Ectodermal cell (in vitro differentiated cells): Measurements from ENCODE around the gene EMC9.

Experiments
- H3K27ac ChIP-seq: 2 replicates; pipeline ENCODE4 v1.7.0; 2013; ENCODE audit warnings: mild to moderate bottlenecking, low read depth, low read length; ENCODE audit not compliant: insufficient read depth, poor library complexity, severe bottlenecking
- H3K27me3 ChIP-seq: 2 replicates; pipeline ENCODE4 v1.7.0; 2013; ENCODE audit warnings: mild to moderate bottlenecking, low read length; ENCODE audit not compliant: insufficient read depth, control insufficient read depth, poor library complexity, severe bottlenecking
- H3K36me3 ChIP-seq: one replicate; pipeline ENCODE4 v1.7.0; 2013; ENCODE audit warnings: low read length; ENCODE audit not compliant: control insufficient read depth, insufficient read depth
- H3K4me1 ChIP-seq: one replicate; pipeline ENCODE4 v1.7.0; 2013; ENCODE audit warnings: low read length; ENCODE audit not compliant: control insufficient read depth, insufficient read depth
- H3K4me3 ChIP-seq: 2 replicates; pipeline ENCODE4 v1.7.0; 2013; ENCODE audit warnings: low read depth, low read length, control low read depth; ENCODE audit not compliant: insufficient read depth
- H3K9me3 ChIP-seq: 2 replicates; pipeline ENCODE4 v1.7.0; 2013; ENCODE audit warnings: mild to moderate bottlenecking, low read length, moderate library complexity; ENCODE audit not compliant: control insufficient read depth
- WGBS, 2 experiments: methylation state at CpG; one replicate each; pipeline ENCODE4 v1.1.7; 2013; ENCODE audit warnings: missing lambda C conversion rate in 2 of 2; 5-methylcytosine and 5-hydroxymethylcytosine counted together

EMC9 gene

DNA sequence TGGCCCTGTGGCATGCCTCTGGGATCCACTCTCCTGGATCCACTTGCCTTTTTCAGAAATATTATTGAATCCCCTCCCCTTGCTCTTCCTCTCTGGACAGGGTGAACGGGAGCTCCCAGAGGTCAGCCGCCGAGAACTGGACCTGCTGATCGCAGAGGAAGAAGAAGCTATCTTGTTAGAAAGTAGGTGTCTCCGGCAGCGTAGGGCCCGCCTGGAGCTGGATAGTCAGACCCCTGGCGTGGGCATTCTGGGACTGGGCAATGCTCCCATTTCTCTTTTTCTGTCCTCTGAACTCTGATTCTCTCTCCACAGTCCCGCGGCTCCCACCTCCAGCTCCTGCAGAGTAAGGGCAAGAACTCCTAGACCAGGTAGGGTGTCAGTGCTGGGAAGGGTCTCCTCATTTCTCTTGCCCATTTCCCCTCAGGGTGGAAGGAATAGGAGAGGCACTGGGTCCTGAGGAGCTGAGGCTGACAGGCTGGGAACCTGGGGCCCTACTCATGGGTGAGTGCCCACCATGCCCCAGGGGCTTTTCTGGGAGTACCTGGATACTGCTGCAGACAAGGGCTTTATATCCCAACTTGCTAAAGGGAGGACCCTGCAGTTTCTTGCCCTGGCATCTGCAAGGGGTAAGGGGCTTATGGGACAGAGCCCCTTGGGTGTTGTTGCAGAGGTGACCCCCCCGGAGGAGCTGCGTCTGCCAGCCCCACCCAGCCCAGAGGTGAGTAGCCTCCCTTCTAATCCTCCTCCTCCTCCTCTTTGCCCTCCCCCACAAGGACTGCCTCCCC, 35.8 kb upstream of the EMC9 start:
- Histone ChIP-seq H3K36me3 (peaks cover 21% of the 10 kb centered on the region), H3K27ac (no peak overlapping the region), H3K9me3 (no peaks in the 10 kb centered on the region), H3K4me3 (no peak overlapping the region), H3K27me3 (no peaks in the 10 kb centered on the region), H3K4me1 (peaks cover 6% of the 10 kb centered on the region)
- 89 to 94% methylated on average over 12 of the region's 12 CpGs for WGBS, 2 experiments

DNA sequence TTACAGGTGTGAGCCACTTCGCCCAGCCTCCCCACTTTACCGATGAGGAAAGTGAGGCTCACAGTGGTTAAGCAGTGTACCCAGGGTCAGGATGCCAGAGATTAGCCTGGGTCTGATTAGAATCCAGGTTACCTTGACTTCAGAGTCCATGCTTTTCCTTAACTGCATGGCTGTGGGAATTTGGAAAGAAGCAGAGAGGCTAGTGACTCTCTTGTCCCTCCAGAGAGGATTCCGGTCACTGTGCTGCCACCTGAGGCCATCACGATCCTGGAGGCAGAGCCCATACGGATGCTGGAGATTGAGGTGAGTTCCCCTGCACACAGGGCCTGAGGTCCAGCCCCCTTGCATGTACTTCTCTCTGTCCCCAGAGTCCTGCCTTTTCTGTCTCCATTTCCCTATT, 35.2 kb upstream of the EMC9 start:
- WGBS, 2 experiments: 93 to 94% methylated on average over 5 of the region's 5 CpGs
- Histone ChIP-seq H3K4me3 (no peak overlapping the region), H3K27me3 (no peaks in the 10 kb centered on the region), H3K27ac (no peak overlapping the region), H3K9me3 (no peaks in the 10 kb centered on the region), H3K36me3 (peaks cover 19% of the 10 kb centered on the region), H3K4me1 (peaks cover 6% of the 10 kb centered on the region)

DNA sequence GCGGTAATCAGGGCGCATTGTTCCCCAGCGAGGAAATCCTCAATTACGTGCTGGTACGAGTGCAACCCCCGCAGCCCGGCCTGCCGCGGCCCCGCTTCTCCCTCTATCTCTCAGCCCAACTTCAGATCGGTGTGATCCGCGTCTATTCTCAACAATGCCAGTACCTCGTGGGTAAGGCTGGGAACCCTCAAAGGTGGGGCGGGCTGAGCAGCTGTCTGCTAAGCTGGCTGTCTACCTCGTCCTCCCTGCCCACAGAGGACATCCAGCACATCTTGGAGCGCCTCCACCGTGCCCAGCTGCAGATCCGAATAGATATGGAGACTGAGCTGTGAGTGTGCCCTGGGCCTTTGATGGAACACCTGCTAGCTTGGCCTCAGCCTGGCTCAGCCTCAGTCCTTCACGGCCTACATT, 31.5 kb upstream of the EMC9 start:
- Histone ChIP-seq H3K27ac (no peak overlapping the region), H3K4me3 (peak overlapping the region; percentile 60), H3K36me3 (peaks cover 2% of the 10 kb centered on the region), H3K27me3 (no peaks in the 10 kb centered on the region), H3K9me3 (no peaks in the 10 kb centered on the region), H3K4me1 (peaks cover 6% of the 10 kb centered on the region)
- WGBS, 2 experiments: 91 to 93% methylated on average over 20 of the region's 20 CpGs

DNA sequence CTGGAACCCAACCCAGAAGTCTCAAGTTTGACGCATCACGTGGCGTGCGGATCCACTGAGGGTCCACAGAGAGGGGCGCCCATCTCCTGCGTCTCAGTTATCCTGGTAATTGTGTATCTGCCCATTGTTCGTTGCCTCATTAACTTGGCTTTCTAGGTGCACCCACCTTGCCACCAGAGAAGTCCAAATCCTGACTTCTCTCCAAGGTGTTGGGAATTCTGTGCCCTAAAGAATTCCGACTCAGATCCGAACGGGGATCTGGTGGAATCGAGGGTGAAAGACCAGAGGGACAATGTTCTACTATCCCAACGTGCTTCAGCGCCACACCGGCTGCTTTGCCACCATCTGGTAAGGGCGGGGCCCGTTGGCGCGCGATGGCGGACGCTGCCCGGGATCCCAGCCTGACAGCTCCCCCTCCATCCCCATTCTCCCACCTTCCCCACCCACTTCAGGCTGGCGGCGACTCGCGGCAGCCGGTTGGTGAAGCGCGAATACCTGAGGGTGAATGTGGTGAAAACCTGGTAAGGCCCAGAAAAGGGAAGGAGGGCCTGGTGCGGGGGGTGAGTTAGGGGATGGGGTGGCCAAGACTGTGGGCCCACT, 31.0 kb upstream of the EMC9 start:
- WGBS, 2 experiments: 78 to 83% methylated on average over 30 of the region's 30 CpGs

DNA sequence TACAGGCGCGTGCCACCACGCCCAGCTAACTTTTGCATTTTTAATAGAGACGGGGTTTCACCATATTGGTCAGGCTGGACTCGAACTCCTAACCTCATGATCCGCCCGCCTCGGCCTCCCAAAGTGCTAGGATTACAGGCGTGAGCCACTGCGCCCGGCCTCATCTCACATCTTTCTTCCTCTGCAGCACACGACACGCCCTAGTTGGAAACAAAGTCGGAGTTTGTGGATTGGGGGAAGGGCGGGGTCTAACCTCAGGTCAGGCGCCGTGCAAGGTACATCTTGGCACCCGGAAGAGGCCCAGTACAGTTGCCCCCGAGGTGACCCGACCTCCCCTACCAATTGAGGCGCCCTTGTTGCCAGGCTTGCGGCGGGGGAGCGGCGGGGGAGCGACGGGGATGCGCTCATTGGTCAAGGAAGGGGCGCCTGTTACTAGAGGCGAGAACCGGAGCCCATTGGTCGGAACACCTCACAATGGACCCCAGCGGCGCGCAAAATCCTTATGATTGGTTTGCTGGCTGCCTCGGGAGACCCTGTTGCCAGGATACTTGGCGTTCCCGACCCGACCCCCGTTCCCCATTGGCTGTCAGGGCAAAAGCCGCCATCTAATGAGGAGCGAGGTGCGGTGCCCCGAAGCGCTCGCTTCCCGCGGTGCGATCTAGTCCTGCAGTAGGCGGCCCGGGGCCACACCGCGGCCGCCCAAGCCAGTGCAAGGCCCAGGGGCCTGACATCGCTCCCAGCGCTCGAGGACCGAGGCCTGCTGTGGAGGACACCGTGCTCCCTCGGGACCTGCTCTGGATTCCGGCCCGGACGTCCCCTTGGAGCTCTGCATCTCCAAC, 30.2 kb upstream of the EMC9 start, which contains the start of gene REC8:
Gene REC8 (plus strand): TSS at position 659 of the 839 bp plus-strand sequence. CDS start 473 bp downstream, outside the sequence.
- 27 to 31% methylated on average over 63 of the region's 63 CpGs for WGBS, 2 experiments
- Histone ChIP-seq H3K4me1 (peaks cover 6% of the 10 kb centered on the region), H3K9me3 (no peaks in the 10 kb centered on the region), H3K36me3 (no peaks in the 10 kb centered on the region), H3K27me3 (no peaks in the 10 kb centered on the region), H3K27ac (peak within 1 kb of the TSS; percentile 48), H3K4me3 (peak within 1 kb of the TSS; percentile 60)

More for the DNA sequence above, 31.0 kb upstream of the EMC9 start:
- Histone ChIP-seq H3K27ac (no peak overlapping the region), H3K4me1 (peaks cover 6% of the 10 kb centered on the region), H3K4me3 (peak overlapping the region; percentile 60), H3K27me3 (no peaks in the 10 kb centered on the region), H3K36me3 (no peaks in the 10 kb centered on the region), H3K9me3 (no peaks in the 10 kb centered on the region)

DNA sequence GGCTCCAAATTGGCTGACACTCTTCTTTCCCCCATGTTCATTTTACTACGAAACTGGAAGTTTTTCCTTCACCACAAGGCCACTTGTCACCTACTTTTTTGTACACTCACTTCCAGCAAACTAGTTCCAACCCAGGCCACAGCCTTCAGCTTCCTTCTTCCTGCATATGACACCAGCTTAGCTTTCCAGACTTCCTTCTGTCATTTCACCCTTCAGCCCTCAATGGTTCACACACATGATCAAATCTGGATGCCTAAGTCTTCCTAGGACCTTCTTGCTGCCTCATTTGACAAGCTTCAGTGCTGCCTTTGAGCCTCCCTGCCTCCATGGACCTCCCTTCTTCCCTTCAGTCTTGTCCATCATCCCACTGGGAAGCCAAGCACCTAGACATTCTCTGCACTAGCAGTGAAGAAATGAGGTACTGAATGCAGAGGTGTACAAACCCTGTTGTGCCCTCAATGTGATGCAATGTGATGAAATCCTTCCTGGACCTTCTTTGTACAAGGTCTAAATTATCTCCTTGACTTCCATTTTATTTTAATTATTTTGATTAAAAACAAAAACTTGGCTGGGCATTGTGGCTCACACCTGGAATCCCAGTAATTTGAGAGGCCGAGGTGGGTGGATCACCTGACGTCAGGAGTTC, 26.2 kb upstream of the EMC9 start:
- WGBS, 2 experiments: 93% methylated on average over 3 of the region's 3 CpGs
- H3K36me3 ChIP-seq: no peaks in the 10 kb centered on the region

DNA sequence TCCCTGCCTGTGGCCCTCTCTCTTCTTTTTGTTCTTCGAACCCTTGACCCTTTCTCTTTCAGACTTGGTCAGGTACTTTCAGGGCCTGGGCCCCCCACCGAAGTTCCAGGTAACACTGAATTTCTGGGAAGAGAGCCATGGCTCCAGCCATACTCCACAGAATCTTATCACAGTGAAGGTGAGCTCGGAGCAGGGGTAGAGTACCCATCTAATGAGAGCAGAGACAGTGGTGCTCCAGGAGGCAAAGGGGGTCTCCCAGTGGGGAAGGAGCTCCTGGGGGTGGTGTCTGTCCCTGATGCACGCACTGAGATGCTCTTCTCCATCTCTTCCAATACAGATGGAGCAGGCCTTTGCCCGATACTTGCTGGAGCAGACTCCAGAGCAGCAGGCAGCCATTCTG, 24.4 kb upstream of the EMC9 start:
- Histone ChIP-seq H3K27ac (no peak overlapping the region), H3K9me3 (no peaks in the 10 kb centered on the region), H3K27me3 (no peaks in the 10 kb centered on the region), H3K4me1 (no peaks in the 10 kb centered on the region), H3K36me3 (no peaks in the 10 kb centered on the region), H3K4me3 (no peak overlapping the region)
- 90 to 93% methylated on average over 5 of the region's 5 CpGs for WGBS, 2 experiments

More for the DNA sequence above, 26.2 kb upstream of the EMC9 start:
- no peak overlapping the region for H3K4me3 ChIP-seq
- H3K27ac ChIP-seq: no peak overlapping the region
- peaks cover 2% of the 10 kb centered on the region for H3K4me1 ChIP-seq
- no peaks in the 10 kb centered on the region for H3K9me3 ChIP-seq
- H3K27me3 ChIP-seq: no peaks in the 10 kb centered on the region

DNA sequence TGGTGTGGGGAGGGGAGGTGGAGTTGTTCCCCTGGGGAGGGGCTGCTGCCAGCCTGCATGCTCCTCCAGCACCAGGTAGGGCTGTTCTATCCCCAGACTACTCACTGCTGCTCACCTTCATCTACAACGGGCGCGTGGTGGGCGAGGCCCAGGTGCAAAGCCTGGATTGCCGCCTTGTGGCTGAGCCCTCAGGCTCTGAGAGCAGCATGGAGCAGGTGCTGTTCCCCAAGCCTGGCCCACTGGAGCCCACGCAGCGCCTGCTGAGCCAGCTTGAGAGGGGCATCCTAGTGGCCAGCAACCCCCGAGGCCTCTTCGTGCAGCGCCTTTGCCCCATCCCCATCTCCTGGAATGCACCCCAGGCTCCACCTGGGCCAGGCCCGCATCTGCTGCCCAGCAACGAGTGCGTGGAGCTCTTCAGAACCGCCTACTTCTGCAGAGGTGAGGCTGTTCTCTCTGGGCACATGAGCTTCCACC, 23.2 kb upstream of the EMC9 start:
- WGBS, 2 experiments: 93 to 95% methylated on average over 14 of the region's 14 CpGs
- H3K27me3 ChIP-seq: no peaks in the 10 kb centered on the region

DNA sequence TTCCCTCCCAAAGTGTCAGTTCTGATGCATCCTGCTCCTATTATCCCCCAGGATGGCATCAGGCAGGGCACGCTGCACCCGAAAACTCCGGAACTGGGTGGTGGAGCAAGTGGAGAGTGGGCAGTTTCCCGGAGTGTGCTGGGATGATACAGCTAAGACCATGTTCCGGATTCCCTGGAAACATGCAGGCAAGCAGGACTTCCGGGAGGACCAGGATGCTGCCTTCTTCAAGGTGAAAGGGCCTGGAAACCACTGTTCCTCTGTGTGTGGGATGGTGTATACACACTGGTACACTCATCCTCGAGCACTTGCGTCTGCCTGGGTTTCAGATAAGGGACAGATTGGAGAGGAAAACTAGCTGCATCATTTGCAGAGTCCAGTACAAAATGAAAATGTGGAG, 20.7 kb upstream of the EMC9 start:
- Histone ChIP-seq H3K4me1 (no peaks in the 10 kb centered on the region), H3K27ac (no peak overlapping the region), H3K9me3 (no peaks in the 10 kb centered on the region), H3K27me3 (no peaks in the 10 kb centered on the region), H3K36me3 (peaks cover 15% of the 10 kb centered on the region), H3K4me3 (no peak overlapping the region)
- WGBS, 2 experiments: 95 to 96% methylated on average over 8 of the region's 8 CpGs

More for the DNA sequence above, 23.2 kb upstream of the EMC9 start:
- H3K36me3 ChIP-seq: no peaks in the 10 kb centered on the region
- H3K27ac ChIP-seq: no peak overlapping the region
- H3K4me1 ChIP-seq: no peaks in the 10 kb centered on the region
- no peaks in the 10 kb centered on the region for H3K9me3 ChIP-seq
- H3K4me3 ChIP-seq: no peak overlapping the region
